CD4-positive, CD25-positive, alpha-beta regulatory T cell (primary cell): Measurements from ENCODE around the gene PCDHB16. TPM values are rescaled to one million over a fixed set of nuclear protein-coding genes. Genes with fewer than 3 reads are reported as not detected.
"Not testable (repeated sequence)": the region's sequence is repeated elsewhere in the genome, so short reads cannot be mapped to it uniquely, and the experiment has no call there.

Experiments
- ATAC-seq, 2 donors: fragments of 150-1000 bp; cut with Tn5 transposase; one replicate each; pipeline ENCODE4 v1.10.0; 2021; ENCODE audit warnings: low read depth in 2 of 2, moderate number of reproducible peaks in 2 of 2, moderate library complexity in 1 of 2
- DNase-seq, 3 donors: peaks; one replicate each; pipeline versions ENCODE4 v3.0.0 to v3.0.0-alpha.2; 2012 to 2022; ENCODE audit warnings: mixed read lengths in 1 of 3
- H3K27ac ChIP-seq: one replicate; pipeline ENCODE4 v1.7.0; 2013; ENCODE audit warnings: mild to moderate bottlenecking, low read length; ENCODE audit not compliant: insufficient read depth, poor library complexity, severe bottlenecking
- H3K27me3 ChIP-seq: one replicate; pipeline ENCODE4 v1.7.0; 2013; ENCODE audit warnings: low read length; ENCODE audit not compliant: control insufficient read depth, insufficient read depth
- H3K36me3 ChIP-seq: one replicate; pipeline ENCODE4 v1.7.0; 2013; ENCODE audit warnings: mild to moderate bottlenecking, low read length, moderate library complexity; ENCODE audit not compliant: control insufficient read depth, insufficient read depth
- H3K4me1 ChIP-seq: 2 replicates; pipeline ENCODE4 v1.7.0; 2013; ENCODE audit warnings: mild to moderate bottlenecking, low read length; ENCODE audit not compliant: insufficient read depth, control insufficient read depth, poor library complexity, severe bottlenecking
- H3K4me3 ChIP-seq: one replicate; pipeline ENCODE4 v1.7.0; 2013; ENCODE audit warnings: low read depth, mild to moderate bottlenecking, low read length, moderate library complexity
- H3K9me3 ChIP-seq, 2 experiments: 1 replicate in 1 of 2; 2 replicates in 1 of 2; pipeline ENCODE4 v1.7.0; 2013; ENCODE audit warnings: low read length in 2 of 2, mild to moderate bottlenecking in 1 of 2, moderate library complexity in 1 of 2; ENCODE audit not compliant: control insufficient read depth in 2 of 2
- H3K27ac Mint-ChIP-seq, 3 donors: one replicate each; pipeline ENCODE4 v1.8.0; 2020 to 2022; ENCODE audit warnings: mild to moderate bottlenecking in 3 of 3, mixed read lengths in 3 of 3, moderate library complexity in 2 of 3
- H3K27me3 Mint-ChIP-seq: one replicate; pipeline ENCODE4 v1.8.0; 2022; ENCODE audit warnings: mild to moderate bottlenecking, mixed read lengths
- H3K36me3 Mint-ChIP-seq: one replicate; pipeline ENCODE4 v1.8.0; 2020; ENCODE audit warnings: mixed read lengths
- H3K4me1 Mint-ChIP-seq, 4 donors: one replicate each; pipeline ENCODE4 v1.8.0; 2020 to 2022; ENCODE audit warnings: mixed read lengths in 4 of 4, mild to moderate bottlenecking in 1 of 4
- H3K4me3 Mint-ChIP-seq, 4 donors: one replicate each; pipeline ENCODE4 v1.8.0; 2020 to 2022; ENCODE audit warnings: mild to moderate bottlenecking in 4 of 4, mixed read lengths in 4 of 4, moderate library complexity in 3 of 4
- H3K9me3 Mint-ChIP-seq, 7 donors: one replicate each; pipeline ENCODE4 v1.8.0; 2020 to 2022; ENCODE audit warnings: mixed read lengths in 7 of 7, mild to moderate bottlenecking in 3 of 7, moderate library complexity in 2 of 7
- polyA plus RNA-seq, 4 donors: library from polyadenylated mRNA; unstranded; fragments of 300-500 nt; fragmentation: Illumina TruSeq; gene quantifications; one replicate each; pipeline ENCODE4 v1.2.3, GENCODE V29; 2021
- total RNA-seq: library from RNA; stranded (reverse); gene quantifications from one replicate; pipeline ENCODE4 v1.2.3, GENCODE V29; 2022

The PCDHB16 gene
- total and polyA plus RNA-seq, 5 donors from 2014 or later: not detected

DNA sequence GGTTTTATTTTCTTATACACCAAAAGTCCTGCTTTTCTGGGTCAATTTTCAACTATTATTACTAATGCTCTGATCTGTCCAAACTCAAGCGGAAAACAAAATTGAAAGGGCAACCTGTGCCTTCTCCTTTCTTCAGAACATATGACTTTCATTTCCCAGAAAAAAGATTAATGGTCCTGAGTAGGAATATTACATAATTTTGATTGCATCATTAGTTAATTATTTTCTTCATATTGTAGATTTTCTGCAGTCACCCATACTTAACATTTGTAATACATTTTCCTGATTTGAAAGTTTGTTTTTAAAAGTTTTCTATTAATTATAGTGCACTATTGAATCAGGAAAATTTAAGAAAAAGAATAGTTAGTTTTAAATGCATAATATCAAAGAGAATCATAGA lies 6.3 kb upstream of the PCDHB16 start:
- no peak overlapping the region for H3K4me3 ChIP-seq
- no peaks in the 10 kb centered on the region for H3K36me3 ChIP-seq
- no peak overlapping the region for H3K27ac ChIP-seq
- Mint-ChIP-seq H3K27me3 (peaks cover 14% of the 10 kb centered on the region), H3K27ac (no peak overlapping the region), H3K36me3 (no peaks in the 10 kb centered on the region), H3K9me3 (peaks cover 0 to 11% (median 2%) of the 10 kb centered on the region in 7 donors), H3K4me3 (no peak overlapping the region), H3K4me1 (peaks cover 0 to 5% (median 0%) of the 10 kb centered on the region in 4 donors)
- H3K4me1 ChIP-seq: no peaks in the 10 kb centered on the region
- ATAC-seq (no peak), DNase-seq (no peak)
- peaks cover 5% of the 10 kb centered on the region for H3K27me3 ChIP-seq
- H3K9me3 ChIP-seq: no peaks in the 10 kb centered on the region

GRCh38 chr5:141177577-141178191 lies 4.5 kb upstream of the PCDHB16 start, which contains the start of gene PCDHB8:
TSS of gene PCDHB8 (plus strand) at chr5:141177790. CDS start at chr5:141178035, 245 bp downstream.
- not testable (repeated sequence) for H3K36me3 ChIP-seq, H3K27ac Mint-ChIP-seq, H3K4me1 ChIP-seq, H3K36me3 Mint-ChIP-seq, H3K4me3 Mint-ChIP-seq, DNase-seq, H3K27ac ChIP-seq, H3K4me1 Mint-ChIP-seq, ATAC-seq, H3K4me3 ChIP-seq, H3K27me3 ChIP-seq, H3K9me3 ChIP-seq
- Mint-ChIP-seq H3K27me3 (peaks cover 14% of the 10 kb centered on the region), H3K9me3 (peaks cover 0 to 10% (median 7%) of the 10 kb centered on the region in 7 donors)

DNA sequence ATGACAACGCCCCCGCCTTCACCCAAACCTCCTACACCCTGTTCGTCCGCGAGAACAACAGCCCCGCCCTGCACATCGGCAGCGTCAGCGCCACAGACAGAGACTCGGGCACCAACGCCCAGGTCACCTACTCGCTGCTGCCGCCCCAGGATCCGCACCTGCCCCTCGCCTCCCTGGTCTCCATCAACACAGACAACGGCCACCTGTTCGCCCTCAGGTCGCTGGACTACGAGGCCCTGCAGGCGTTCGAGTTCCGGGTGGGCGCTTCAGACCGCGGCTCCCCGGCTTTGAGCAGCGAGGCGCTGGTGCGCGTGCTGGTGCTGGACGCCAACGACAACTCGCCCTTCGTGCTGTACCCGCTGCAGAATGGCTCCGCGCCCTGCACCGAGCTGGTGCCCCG lies 2.8 kb upstream of the PCDHB16 start:
- peaks cover 11% of the 10 kb centered on the region for H3K27me3 Mint-ChIP-seq

GRCh38 chr5:141179876-141180275 lies 2.3 kb upstream of the PCDHB16 start:
- H3K4me1 ChIP-seq, H3K27me3 ChIP-seq, ATAC-seq, H3K4me3 Mint-ChIP-seq, DNase-seq, H3K27ac ChIP-seq, H3K36me3 Mint-ChIP-seq, H3K27me3 Mint-ChIP-seq, H3K27ac Mint-ChIP-seq, H3K4me1 Mint-ChIP-seq, H3K4me3 ChIP-seq, H3K9me3 ChIP-seq, H3K36me3 ChIP-seq: not testable (repeated sequence)
- peaks cover 0 to 19% (median 6%) of the 10 kb centered on the region in 7 donors for H3K9me3 Mint-ChIP-seq

More for the DNA sequence above, 2.8 kb upstream of the PCDHB16 start:
- not testable (repeated sequence) for DNase-seq, H3K9me3 ChIP-seq, H3K4me1 Mint-ChIP-seq, H3K36me3 Mint-ChIP-seq, H3K4me1 ChIP-seq, H3K36me3 ChIP-seq, H3K4me3 ChIP-seq, ATAC-seq, H3K4me3 Mint-ChIP-seq, H3K27ac ChIP-seq, H3K27ac Mint-ChIP-seq, H3K27me3 ChIP-seq
- H3K9me3 Mint-ChIP-seq: peaks cover 0 to 16% (median 6%) of the 10 kb centered on the region in 7 donors

DNA sequence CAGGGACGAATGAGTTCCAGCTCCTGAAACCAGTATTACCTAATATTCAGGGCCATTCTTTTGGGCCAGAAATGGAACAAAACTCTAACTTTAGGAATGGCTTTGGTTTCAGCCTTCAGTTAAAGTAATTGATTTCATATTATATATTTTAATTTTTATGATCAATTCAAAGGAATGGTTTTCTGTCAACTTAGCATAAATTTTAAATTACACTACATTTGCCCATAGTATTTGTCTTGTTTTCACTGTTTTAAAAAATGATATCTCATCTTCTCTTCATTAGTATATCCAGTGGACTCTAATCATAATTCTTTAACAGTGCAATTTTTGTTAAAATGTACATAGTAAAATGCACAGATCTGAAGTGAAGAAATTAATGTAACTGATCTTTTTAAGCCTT lies 1.9 kb upstream of the PCDHB16 start:
- Mint-ChIP-seq H3K27ac (no peak overlapping the region), H3K9me3 (peaks cover 0 to 19% (median 6%) of the 10 kb centered on the region in 7 donors), H3K27me3 (peaks cover 4% of the 10 kb centered on the region), H3K36me3 (peaks cover 6% of the 10 kb centered on the region), H3K4me1 (no peaks in the 10 kb centered on the region), H3K4me3 (no peak overlapping the region)
- Histone ChIP-seq H3K4me1 (no peaks in the 10 kb centered on the region), H3K27me3 (peaks cover 9% of the 10 kb centered on the region), H3K27ac (no peak overlapping the region), H3K4me3 (no peak overlapping the region), H3K9me3 (no peaks in the 10 kb centered on the region), H3K36me3 (no peaks in the 10 kb centered on the region)
- DNase-seq: no peak
- ATAC-seq: no peak

DNA sequence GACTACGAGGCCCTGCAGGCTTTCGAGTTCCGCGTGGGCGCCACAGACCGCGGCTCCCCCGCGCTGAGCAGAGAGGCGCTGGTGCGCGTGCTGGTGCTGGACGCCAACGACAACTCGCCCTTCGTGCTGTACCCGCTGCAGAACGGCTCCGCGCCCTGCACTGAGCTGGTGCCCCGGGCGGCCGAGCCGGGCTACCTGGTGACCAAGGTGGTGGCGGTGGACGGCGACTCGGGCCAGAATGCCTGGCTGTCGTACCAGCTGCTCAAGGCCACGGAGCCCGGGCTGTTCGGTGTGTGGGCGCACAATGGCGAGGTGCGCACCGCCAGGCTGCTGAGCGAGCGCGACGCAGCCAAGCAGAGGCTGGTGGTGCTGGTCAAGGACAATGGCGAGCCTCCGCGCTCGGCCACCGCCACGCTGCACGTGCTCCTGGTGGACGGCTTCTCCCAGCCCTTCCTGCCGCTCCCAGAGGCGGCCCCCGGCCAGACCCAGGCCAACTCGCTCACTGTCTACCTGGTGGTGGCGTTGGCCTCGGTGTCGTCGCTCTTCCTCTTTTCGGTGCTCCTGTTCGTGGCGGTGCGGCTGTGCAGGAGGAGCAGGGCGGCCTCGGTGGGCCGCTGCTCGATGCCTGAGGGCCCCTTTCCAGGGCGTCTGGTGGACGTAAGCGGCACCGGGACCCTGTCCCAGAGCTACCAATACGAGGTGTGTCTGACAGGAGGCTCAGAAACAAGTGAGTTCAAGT lies 2.1 kb downstream of the PCDHB16 start:
- not testable (repeated sequence) for H3K4me1 Mint-ChIP-seq, H3K36me3 Mint-ChIP-seq, H3K36me3 ChIP-seq, H3K27ac Mint-ChIP-seq, H3K27me3 ChIP-seq, H3K27ac ChIP-seq, ATAC-seq, DNase-seq, H3K4me3 ChIP-seq, H3K9me3 ChIP-seq, H3K4me1 ChIP-seq, H3K4me3 Mint-ChIP-seq
- Mint-ChIP-seq H3K27me3 (peaks cover 19% of the 10 kb centered on the region), H3K9me3 (peaks cover 0 to 31% (median 12%) of the 10 kb centered on the region in 7 donors)

DNA sequence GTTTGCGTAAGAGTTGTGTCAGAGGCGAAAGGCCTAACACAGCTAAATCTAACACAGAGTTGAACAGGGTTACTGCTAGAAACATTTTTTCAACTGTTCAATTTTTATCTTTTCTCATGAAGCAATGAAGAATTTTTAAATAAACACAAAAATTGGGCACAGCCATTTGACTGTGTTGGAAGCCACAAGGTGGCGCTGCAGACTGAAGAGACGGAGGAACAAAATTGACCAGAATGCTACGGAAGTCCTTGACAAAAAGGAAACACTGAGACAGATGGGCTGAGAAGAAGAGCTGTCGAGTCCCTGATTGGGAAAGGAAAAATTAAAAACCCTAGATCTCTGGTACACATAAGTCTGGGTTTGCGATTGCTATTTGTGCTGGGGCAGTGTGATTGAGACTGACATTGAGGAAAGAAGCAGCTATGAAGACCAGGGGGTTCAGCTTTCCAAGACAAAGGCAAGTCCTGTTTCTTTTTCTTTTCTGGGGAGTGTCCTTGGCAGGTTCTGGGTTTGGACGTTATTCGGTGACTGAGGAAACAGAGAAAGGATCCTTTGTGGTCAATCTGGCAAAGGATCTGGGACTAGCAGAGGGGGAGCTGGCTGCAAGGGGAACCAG lies 4.8 kb downstream of the PCDHB16 start, which contains the start of gene PCDHB9:
Gene PCDHB9 (plus strand): TSS at position 265 of the 616 bp plus-strand sequence. CDS start 158 bp downstream, at position 423.
- H3K27ac Mint-ChIP-seq: no peak within 1 kb of the TSS
- ATAC-seq (no peak), DNase-seq (peak in 2 of 3 donors; percentile 9 to 13)
- H3K36me3 Mint-ChIP-seq: peaks cover 14% of the 10 kb centered on the region
- no peaks in the 10 kb centered on the region for H3K36me3 ChIP-seq
- peaks cover 3% of the 10 kb centered on the region for H3K27me3 ChIP-seq
- peaks cover 0 to 11% (median 2%) of the 10 kb centered on the region in 4 donors for H3K4me1 Mint-ChIP-seq
- no peak within 1 kb of the TSS for H3K27ac ChIP-seq
- no peaks in the 10 kb centered on the region for H3K4me1 ChIP-seq
- H3K4me3 ChIP-seq: peak within 1 kb of the TSS; percentile 27
- peaks cover 0 to 39% (median 14%) of the 10 kb centered on the region in 7 donors for H3K9me3 Mint-ChIP-seq
- peak within 1 kb of the TSS in 2 of 4 donors; percentile 12 to 49 for H3K4me3 Mint-ChIP-seq
- H3K27me3 Mint-ChIP-seq: peaks cover 21% of the 10 kb centered on the region
- H3K9me3 ChIP-seq: peaks cover 0 to 2% of the 10 kb centered on the region in 2 experiments
